Parathyroid adenoma (tissue), 2 donors: Measurements from ENCODE around the gene GABRB2.

Source experiments
- H2AFZ ChIP-seq: fragments of 300-600 bp; sonication (generic); one replicate; pipeline ENCODE4 v1.7.0; 2017; ENCODE audit warnings: antibody characterized with exemption, mild to moderate bottlenecking
- H3K27ac ChIP-seq: fragments of 300-600 bp; sonication (generic); one replicate; pipeline ENCODE4 v1.7.0; 2017
- H3K27me3 ChIP-seq: fragments of 300-600 bp; sonication (generic); one replicate; pipeline ENCODE4 v1.7.0; 2017; ENCODE audit warnings: low read length; ENCODE audit not compliant: control insufficient read depth, insufficient read depth
- H3K36me3 ChIP-seq: fragments of 300-600 bp; sonication (generic); one replicate; pipeline ENCODE4 v1.7.0; 2017; ENCODE audit warnings: low read length; ENCODE audit not compliant: control insufficient read depth, insufficient read depth
- H3K4me1 ChIP-seq: fragments of 300-600 bp; sonication (generic); one replicate; pipeline ENCODE4 v1.7.0; 2017; ENCODE audit warnings: control low read depth
- H3K4me2 ChIP-seq: fragments of 300-600 bp; sonication (generic); one replicate; pipeline ENCODE4 v1.7.0; 2017; ENCODE audit warnings: low read length
- H3K4me3 ChIP-seq: fragments of 300-600 bp; sonication (generic); one replicate; pipeline ENCODE4 v1.7.0; 2017; ENCODE audit warnings: low read depth, low read length
- H3K79me2 ChIP-seq: fragments of 300-600 bp; sonication (generic); one replicate; pipeline ENCODE4 v1.7.0; 2017; ENCODE audit warnings: control low read depth
- H3K9ac ChIP-seq: fragments of 300-600 bp; sonication (generic); one replicate; pipeline ENCODE4 v1.7.0; 2017; ENCODE audit warnings: mild to moderate bottlenecking
- H3K9me3 ChIP-seq: fragments of 300-600 bp; sonication (generic); one replicate; pipeline ENCODE4 v1.7.0; 2017; ENCODE audit warnings: low read length; ENCODE audit not compliant: control insufficient read depth
- TF ChIP-seq, protein P1 (sequence below): fragments of 300-600 bp; sonication (generic); IDR thresholded peaks from one replicate; pipeline ENCODE4 v1.7.0; 2017; ENCODE audit warnings: antibody characterized with exemption, mild to moderate bottlenecking
- donor health status: primary hyperparathyroidism.

GABRB2 gene

DNA sequence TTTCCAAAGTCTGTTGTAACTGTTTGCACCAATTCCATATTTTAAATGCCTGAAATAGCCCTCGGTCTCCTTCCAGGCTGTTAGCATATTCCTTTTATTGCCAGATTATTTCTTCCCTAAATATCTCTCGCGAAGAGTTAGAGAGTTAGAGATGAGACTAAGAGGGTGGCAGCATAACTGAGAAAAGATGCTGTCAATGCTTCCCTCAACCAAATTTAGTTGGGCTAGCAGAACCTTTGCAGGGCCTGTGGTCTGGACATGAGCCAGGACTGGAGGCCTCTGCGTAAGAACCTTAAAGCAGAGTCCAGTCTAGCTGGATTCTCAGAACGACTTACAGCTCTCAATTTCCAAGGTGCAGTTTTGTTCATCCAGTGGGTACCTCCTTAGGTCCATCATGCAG lies 135.9 kb downstream of the GABRB2 start:
- no peaks in the 10 kb centered on the region for H3K36me3 ChIP-seq
- no peak overlapping the region for H3K4me3 ChIP-seq
- no peak overlapping the region for H3K27ac ChIP-seq
- H3K27me3 ChIP-seq, result no peaks in the 10 kb centered on the region
- no peaks in the 10 kb centered on the region for H3K79me2 ChIP-seq
- H3K9ac ChIP-seq, result no peak overlapping the region
- TF ChIP-seq, protein P1, sequence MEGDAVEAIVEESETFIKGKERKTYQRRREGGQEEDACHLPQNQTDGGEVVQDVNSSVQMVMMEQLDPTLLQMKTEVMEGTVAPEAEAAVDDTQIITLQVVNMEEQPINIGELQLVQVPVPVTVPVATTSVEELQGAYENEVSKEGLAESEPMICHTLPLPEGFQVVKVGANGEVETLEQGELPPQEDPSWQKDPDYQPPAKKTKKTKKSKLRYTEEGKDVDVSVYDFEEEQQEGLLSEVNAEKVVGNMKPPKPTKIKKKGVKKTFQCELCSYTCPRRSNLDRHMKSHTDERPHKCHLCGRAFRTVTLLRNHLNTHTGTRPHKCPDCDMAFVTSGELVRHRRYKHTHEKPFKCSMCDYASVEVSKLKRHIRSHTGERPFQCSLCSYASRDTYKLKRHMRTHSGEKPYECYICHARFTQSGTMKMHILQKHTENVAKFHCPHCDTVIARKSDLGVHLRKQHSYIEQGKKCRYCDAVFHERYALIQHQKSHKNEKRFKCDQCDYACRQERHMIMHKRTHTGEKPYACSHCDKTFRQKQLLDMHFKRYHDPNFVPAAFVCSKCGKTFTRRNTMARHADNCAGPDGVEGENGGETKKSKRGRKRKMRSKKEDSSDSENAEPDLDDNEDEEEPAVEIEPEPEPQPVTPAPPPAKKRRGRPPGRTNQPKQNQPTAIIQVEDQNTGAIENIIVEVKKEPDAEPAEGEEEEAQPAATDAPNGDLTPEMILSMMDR, result no peak
- no peaks in the 10 kb centered on the region for H3K4me1 ChIP-seq
- no peak overlapping the region for H3K4me2 ChIP-seq
- H3K9me3 ChIP-seq, result no peaks in the 10 kb centered on the region
- H2AFZ ChIP-seq, result no peak overlapping the region

DNA sequence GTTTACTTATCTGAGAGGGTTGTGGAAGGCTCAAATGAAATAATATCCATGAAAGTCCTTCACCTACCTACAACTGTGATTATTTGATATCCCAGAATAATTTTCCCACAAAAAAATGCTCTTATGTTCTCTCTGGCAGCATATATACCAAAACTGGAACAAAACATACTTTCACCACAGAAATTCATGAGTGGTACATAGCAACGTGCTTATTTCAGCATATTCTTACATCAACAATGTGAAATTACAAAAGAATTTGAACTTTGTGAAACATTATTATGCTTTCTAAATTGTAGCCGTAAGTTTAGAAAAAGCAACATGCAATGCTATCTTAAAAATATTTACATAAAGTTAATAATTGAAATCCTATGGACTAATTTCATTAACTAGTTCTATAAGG lies 137.1 kb downstream of the GABRB2 start:
- Histone ChIP-seq H3K4me2 (no peak overlapping the region), H3K9ac (no peak overlapping the region), H3K27ac (no peak overlapping the region), H2AFZ (no peak overlapping the region), H3K79me2 (no peaks in the 10 kb centered on the region), H3K36me3 (no peaks in the 10 kb centered on the region), H3K9me3 (no peaks in the 10 kb centered on the region), H3K27me3 (no peaks in the 10 kb centered on the region), H3K4me3 (no peak overlapping the region), H3K4me1 (no peaks in the 10 kb centered on the region)
- TF ChIP-seq, protein P1, result no peak

DNA sequence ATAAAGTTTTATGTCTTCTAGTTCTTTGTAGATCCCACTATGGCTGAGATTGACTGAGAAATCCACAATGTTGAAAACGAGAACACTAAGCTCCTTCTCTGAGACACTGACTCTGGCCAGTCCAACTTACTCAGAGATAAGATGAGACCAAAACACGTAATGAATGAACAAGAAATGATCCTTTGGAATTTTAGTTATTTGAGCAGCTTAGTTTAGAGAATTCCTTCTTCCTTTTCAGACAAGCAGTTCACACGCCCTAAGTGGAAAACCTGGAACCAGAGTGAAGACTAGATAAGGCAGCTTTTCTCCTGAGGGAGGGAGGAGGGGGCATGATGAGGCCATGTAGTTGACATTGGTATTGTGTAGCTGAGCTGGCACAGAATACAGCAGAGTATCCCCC lies 139.6 kb downstream of the GABRB2 start:
- H3K79me2 ChIP-seq, result no peaks in the 10 kb centered on the region
- H2AFZ ChIP-seq, result no peak overlapping the region
- no peak overlapping the region for H3K4me3 ChIP-seq
- H3K27ac ChIP-seq, result no peak overlapping the region
- no peaks in the 10 kb centered on the region for H3K36me3 ChIP-seq
- H3K9ac ChIP-seq, result no peak overlapping the region
- no peaks in the 10 kb centered on the region for H3K27me3 ChIP-seq
- TF ChIP-seq, protein P1, result no peak
- no peaks in the 10 kb centered on the region for H3K9me3 ChIP-seq
- H3K4me1 ChIP-seq, result no peaks in the 10 kb centered on the region
- no peak overlapping the region for H3K4me2 ChIP-seq

DNA sequence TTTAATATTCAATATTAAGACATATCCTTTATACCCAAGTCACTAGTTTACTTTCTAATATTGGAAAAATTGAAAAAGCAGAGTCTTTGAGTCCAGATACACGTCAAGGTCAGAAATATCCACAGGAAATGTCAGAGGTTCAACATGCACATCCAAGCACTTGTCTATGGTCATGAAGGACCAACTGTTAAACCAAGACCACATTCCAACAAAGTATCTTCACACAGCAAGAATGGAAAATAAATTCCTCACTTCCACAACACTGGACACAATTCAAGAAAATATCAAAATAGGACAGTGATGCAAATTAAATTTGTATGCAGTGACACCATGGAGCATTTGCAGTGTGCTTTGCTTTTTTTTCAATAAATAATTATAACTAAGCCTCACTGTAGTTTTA lies 142.5 kb downstream of the GABRB2 start:
- TF ChIP-seq, protein P1, result no peak
- Histone ChIP-seq H3K36me3 (no peaks in the 10 kb centered on the region), H2AFZ (no peak overlapping the region), H3K4me3 (no peak overlapping the region), H3K27me3 (no peaks in the 10 kb centered on the region), H3K9me3 (no peaks in the 10 kb centered on the region), H3K4me1 (no peaks in the 10 kb centered on the region), H3K9ac (no peak overlapping the region), H3K27ac (no peak overlapping the region), H3K79me2 (no peaks in the 10 kb centered on the region), H3K4me2 (no peak overlapping the region)

DNA sequence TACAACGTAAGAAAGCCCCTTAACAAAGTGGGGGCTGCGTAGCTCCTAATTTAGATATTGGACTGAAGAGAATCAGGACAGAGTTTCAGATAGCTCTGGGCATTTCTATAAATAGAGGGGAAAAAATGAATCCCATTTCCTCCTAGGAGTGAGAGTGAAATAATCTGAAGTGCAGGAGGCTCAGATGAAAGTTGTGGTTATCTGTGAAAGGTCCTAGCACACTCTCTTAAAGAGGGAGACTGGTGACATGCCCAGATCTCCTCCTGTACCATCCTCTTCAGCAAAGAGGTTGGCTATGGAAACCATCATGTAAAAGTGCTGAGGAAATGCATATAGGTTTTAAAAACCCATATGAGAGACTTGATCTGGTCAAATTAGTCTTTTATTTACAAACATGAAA lies 143.4 kb downstream of the GABRB2 start:
- no peaks in the 10 kb centered on the region for H3K27me3 ChIP-seq
- no peak overlapping the region for H3K9ac ChIP-seq
- no peaks in the 10 kb centered on the region for H3K36me3 ChIP-seq
- TF ChIP-seq, protein P1, result no peak
- no peak overlapping the region for H3K27ac ChIP-seq
- no peaks in the 10 kb centered on the region for H3K9me3 ChIP-seq
- no peak overlapping the region for H3K4me3 ChIP-seq
- H3K79me2 ChIP-seq, result no peaks in the 10 kb centered on the region
- H3K4me1 ChIP-seq, result no peaks in the 10 kb centered on the region
- no peak overlapping the region for H2AFZ ChIP-seq
- no peak overlapping the region for H3K4me2 ChIP-seq
